ENCODE data around the gene KIN. TPM values are rescaled to one million over a fixed set of nuclear protein-coding genes. Genes with fewer than 3 reads are reported as not detected.

The KIN gene
- total RNA-seq, 1 experiment from 2014 or later, result 23.4 TPM

DNA sequence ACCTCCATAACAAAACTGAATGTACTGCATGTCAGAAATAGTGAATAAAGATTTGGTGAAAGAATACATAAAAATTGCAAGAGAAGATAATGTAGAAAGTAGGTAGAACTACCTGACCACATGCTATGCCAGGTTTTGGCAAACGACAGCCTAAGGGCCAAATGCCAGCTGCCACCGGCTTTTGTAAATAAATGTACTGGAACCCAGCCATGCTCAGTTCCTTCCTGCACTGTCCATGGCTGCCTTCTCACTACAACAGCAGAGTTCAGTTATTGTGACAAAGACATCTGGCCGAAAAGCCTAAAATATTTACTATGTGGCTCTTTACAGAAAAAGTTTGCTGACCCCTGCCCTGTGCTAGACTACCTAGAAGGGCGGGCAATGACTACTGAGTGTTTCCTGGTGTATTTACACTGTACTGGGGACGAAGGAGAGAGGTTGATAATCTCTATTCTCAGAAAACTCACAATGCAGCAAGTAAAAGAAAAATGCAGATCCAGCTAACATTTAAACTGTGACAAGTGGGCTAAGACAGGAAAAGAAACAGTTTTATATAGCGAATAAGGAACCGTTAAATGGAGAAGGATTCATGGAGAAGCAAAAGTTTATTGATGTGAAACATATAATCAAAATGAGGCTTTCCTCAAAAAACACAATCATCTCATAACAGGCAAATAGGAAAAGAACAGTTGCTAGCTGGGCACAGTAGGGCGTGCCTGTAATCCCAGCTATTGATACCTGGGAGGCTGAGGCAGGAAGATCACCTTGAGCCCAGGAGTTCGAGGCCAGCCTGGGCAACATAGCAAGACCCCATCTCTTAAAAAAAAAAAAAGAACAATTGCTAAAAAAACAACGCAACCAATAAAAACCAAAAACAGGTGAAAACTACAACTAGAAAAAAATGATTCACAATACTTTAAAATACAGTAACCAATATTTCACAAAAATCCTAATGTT is 13.7 kb downstream of the KIN start:
- H2BK120ac ChIP-seq (ENCODE audit: low read depth, low read length, poor library complexity, severe bottlenecking), result no peak overlapping the region
- WGBS (ENCODE audit: extremely low coverage, insufficient read length, low lambda C conversion rate), result no CpG with 5 or more reads among the region's 10 CpGs
- no peaks in the 10 kb centered on the region for H3K27me3 Mint-ChIP-seq (ENCODE audit: low read depth)
- H3K9me3 Mint-ChIP-seq, result no peaks in the 10 kb centered on the region
- no peak overlapping the region for H3K4me2 ChIP-seq (ENCODE audit: insufficient read depth, insufficient read length, low read length)
- no peaks in the 10 kb centered on the region for H3K4me1 Mint-ChIP-seq
- no peak overlapping the region for H3K14ac ChIP-seq (ENCODE audit: insufficient read depth, low read length)
- H3K9ac ChIP-seq (ENCODE audit: extremely low read depth, insufficient read length, low read length), result no peak overlapping the region
- no peak overlapping the region for H2BK20ac ChIP-seq (ENCODE audit: low read depth, low read length, poor library complexity, severe bottlenecking)
- H3K79me2 ChIP-seq (ENCODE audit: insufficient read depth, low read length), result no peaks in the 10 kb centered on the region
- H3K27ac ChIP-seq (ENCODE audit: insufficient read length, low read depth, low read length), result no peak overlapping the region
- TF ChIP-seq, protein P1, sequence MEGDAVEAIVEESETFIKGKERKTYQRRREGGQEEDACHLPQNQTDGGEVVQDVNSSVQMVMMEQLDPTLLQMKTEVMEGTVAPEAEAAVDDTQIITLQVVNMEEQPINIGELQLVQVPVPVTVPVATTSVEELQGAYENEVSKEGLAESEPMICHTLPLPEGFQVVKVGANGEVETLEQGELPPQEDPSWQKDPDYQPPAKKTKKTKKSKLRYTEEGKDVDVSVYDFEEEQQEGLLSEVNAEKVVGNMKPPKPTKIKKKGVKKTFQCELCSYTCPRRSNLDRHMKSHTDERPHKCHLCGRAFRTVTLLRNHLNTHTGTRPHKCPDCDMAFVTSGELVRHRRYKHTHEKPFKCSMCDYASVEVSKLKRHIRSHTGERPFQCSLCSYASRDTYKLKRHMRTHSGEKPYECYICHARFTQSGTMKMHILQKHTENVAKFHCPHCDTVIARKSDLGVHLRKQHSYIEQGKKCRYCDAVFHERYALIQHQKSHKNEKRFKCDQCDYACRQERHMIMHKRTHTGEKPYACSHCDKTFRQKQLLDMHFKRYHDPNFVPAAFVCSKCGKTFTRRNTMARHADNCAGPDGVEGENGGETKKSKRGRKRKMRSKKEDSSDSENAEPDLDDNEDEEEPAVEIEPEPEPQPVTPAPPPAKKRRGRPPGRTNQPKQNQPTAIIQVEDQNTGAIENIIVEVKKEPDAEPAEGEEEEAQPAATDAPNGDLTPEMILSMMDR (conservative IDR thresholded peaks at IDR 0.05), result no peak
- no peak overlapping the region for H3K23ac ChIP-seq (ENCODE audit: insufficient read length, low read depth, low read length)
- no peaks in the 10 kb centered on the region for H4K20me1 ChIP-seq (ENCODE audit: control insufficient read depth, insufficient read depth, insufficient read length)
- no peak overlapping the region for H2BK15ac ChIP-seq (ENCODE audit: low read depth, low read length)
- H4K5ac ChIP-seq (ENCODE audit: insufficient read length, low read depth, low read length), result no peak overlapping the region
- H2AFZ ChIP-seq (ENCODE audit: low read length), result no peak overlapping the region
- H3K36me3 Mint-ChIP-seq (ENCODE audit: insufficient read depth in 1 of 3, low read depth in 3 of 3), result peaks cover 21 to 68% (median 61%) of the 10 kb centered on the region in 3 experiments; a peak in 6 of 7 replicates
- no peak overlapping the region for H2BK5ac ChIP-seq (ENCODE audit: insufficient read length, low read length)
- no peak overlapping the region for H3K27ac Mint-ChIP-seq
- no peaks in the 10 kb centered on the region for H3K9me3 ChIP-seq (ENCODE audit: control insufficient read depth, low read depth, low read length)
- H3K79me1 ChIP-seq (ENCODE audit: insufficient read depth, low read depth, low read length, poor library complexity, severe bottlenecking), result no peaks in the 10 kb centered on the region
- H4K91ac ChIP-seq (ENCODE audit: insufficient read length, low read depth, low read length), result no peak overlapping the region
- H3K56ac ChIP-seq (ENCODE audit: insufficient read length, low read depth, low read length), result no peak overlapping the region
- no peak overlapping the region for H3K4ac ChIP-seq (ENCODE audit: low read depth, low read length)
- no peaks in the 10 kb centered on the region for H3K27me3 ChIP-seq (ENCODE audit: insufficient read depth, low read length)
- no peaks in the 10 kb centered on the region for H3K23me2 ChIP-seq (ENCODE audit: insufficient read length, low read depth, low read length, poor library complexity, severe bottlenecking)
- no peak overlapping the region for H2AK5ac ChIP-seq (ENCODE audit: insufficient read length, low read length)
- H2BK12ac ChIP-seq (ENCODE audit: insufficient read length, low read depth, low read length), result no peak overlapping the region
- no peak for DNase-seq
- no peak overlapping the region for H3K4me3 Mint-ChIP-seq
- H3K18ac ChIP-seq (ENCODE audit: insufficient read length, low read depth, low read length), result no peak overlapping the region
- no peaks in the 10 kb centered on the region for H3K4me1 ChIP-seq (ENCODE audit: insufficient read depth, low read length)
- no peak overlapping the region for H3T11ph ChIP-seq (ENCODE audit: low read length)
- H4K8ac ChIP-seq (replicated peaks; ENCODE audit: insufficient read length, low read depth, low read length), result no peak overlapping the region
